ENCODE data around the gene FYN.

Gene FYN

DNA sequence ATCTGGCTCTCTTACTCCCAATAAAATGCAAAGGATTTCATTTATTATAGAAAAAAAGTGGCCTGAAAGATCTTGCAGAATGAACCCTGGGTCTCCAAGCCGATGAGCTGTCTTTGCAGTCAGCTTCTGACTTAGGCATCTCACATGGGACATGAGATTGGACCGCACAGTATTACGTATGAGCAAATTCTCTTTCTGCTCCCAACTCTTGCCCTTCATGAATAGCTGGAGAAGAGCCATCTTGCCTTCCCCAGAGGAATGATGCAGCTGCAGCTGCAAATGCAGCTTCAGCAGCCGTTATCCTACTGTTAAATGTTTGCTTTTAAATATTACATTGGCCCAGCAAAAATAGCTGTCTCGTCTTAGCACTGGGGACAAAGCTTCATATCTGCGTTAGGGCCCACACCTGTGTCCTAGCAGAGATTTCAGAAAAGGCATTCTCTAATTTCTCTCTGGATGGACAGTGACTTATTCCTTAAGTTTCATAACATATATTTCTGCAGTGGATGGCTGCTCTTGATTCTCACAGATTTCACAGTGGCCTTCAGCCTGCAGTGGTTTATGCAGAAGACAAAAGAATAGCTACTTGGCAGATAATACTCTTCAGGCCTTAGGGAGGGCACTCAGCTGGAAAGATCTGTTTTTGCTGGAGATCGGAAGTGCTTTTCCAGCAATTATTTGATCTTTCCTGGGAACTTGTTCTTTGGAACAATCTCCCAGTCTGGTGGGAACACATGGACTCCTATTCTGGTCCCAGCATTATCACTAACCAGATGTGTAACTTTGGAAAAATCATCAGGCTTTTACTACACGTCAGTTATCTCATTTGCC, 129.2 kb downstream of the FYN start:
- no peak for DNase-seq

DNA sequence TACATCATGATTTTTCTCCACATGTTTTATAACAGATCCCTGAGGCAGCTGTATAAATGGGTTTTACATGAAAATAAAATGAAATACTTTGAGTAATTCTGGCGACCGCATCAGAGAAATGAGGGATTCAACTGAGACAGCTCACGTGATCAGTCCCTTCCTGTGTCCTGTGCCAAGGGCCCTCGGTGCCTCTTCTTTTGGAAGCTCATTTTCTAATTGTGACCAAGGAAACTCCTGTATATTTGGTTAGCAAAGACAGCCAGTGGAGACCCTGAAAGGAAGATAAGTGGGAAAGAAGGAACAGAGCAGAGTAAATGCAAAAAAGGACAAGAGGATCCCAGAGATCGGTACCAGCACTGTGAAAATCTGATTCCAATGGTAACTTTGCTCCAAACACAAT, 129.9 kb downstream of the FYN start:
- no peak for DNase-seq

DNA sequence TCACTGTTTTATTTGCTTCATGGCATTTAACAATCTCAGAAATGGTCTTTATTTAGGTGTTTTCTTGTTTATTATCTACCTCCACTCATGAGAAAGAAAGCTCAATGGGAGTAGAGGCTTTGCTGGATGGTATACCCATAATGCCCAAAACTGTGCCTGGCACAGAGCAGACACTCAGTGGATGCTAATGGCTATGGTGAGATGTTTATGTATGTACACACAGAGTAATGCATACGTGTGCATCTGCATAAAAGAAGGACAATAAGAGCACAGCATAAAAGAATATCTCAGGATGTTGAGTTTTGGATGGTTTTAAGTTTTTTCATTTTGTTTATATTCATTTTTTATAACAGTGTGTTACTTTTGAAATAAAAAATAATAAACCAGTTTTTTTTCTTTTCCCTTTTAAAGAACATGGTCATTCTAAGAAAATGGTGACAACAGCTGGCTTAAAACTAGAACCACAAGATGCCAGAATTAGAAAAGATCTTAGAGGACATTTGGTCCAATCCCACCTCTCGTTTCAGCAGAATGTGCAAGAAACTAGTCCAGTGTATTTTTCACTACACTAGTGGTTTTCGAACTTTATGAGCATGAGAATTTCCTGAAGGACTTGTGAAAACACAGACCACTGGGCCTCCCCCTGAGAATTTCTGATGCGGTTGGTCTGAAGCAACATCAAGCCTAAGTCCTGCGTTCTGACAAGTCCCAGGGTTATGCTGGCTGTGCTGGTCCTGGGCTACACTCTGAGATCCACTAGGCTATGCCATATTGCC, 131.9 kb downstream of the FYN start:
- DNase-seq: no peak

DNA sequence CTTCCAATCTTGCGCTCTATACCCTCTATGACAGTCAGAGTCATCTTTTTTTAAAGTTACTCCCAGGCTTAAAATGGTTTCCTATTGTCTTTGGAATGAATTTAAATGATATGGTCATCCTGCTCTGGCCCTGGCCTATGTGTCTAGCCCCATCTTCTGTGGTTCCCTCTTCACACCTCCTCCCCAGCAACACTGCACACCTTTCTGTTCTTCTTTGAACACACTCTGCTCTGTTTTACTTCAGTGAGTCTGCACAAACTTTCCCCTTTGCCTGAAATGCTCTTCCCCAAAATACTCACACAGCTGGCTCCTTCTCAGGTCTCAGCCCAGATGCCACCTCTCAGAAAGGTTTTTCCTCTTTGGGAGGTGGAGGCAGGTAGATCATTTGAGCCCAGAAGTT, 132.7 kb downstream of the FYN start:
- DNase-seq: no peak

DNA sequence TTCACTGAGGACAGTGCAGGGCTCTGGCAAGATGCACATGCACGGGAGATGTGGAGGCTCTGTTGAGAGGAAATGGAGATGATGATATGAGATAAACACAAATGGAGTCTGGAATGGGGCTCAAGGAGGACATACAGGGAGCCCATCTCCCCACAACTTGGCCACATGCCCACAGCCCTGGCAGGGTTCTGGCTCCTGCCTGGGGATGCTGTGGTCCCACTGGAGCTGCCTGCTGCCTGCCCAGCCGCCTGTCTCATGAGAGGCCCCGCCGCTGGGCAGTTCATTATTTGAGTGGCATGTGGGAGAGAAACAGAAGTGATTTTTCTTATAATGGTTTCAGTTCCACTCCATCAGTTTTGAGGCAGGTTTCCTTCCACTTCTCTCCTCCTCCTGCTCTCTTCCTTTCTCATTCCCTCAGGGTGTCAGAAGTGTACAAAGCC, 134.0 kb downstream of the FYN start:
- DNase-seq: no peak

DNA sequence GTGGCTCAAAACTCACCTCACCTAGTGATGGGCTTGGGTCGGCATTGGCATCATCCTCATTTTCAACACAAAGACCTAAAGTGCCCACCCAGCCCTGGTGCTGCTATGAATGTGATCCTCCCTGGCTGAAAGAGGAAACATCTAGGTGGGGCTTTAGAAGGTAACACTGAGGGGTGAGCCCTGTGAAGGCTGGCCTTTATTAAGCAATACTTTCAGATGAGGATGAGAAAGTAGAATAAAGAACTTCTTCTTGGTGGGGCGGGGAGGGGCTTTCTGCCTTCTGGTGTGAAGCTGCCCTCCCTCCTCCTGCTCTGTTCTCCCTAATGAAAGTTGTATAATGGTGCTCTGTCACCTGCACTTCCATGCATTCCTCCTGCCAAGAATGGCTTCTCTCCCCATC, 134.6 kb downstream of the FYN start:
- DNase-seq: no peak

DNA sequence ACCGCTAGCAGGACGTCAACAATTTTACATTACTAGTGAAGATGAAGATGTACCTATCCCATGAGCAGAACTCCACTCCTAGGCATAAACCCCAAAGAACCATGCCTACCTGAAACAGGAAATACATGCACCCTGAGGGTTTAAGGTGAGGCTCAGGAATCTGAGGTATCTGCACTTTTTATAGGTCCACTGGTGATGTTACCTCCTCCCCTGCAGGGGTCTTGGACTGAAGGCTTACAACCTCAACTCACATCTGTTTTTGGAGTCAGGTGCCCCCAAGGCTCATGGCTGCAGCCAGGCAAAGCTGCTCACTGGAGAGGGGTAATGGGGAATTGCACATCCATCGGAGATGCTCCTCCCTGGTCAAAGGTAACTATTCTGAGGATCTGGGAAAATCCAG, 135.1 kb downstream of the FYN start:
- DNase-seq: no peak

DNA sequence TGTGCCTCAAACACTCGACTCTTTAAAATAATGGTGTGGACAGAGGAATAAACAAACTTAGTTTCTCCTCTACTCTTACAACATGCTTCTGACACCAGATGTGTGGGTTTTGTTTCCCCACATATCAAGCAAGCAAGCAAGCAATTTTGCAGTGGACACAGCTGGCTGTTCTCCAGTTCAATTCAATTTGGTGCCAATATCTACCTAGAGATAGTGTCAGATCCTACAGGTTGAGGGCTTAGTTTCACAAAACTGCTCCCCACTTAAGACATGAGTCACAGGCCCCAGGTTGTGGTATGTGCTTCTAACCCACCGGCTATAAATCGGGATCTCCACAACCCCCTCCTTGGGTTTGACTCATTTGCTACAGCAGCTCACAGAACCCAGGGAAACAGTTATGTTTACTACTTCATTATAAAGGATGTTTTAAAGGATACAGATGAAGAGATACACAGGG, 136.2 kb downstream of the FYN start:
- DNase-seq: no peak

DNA sequence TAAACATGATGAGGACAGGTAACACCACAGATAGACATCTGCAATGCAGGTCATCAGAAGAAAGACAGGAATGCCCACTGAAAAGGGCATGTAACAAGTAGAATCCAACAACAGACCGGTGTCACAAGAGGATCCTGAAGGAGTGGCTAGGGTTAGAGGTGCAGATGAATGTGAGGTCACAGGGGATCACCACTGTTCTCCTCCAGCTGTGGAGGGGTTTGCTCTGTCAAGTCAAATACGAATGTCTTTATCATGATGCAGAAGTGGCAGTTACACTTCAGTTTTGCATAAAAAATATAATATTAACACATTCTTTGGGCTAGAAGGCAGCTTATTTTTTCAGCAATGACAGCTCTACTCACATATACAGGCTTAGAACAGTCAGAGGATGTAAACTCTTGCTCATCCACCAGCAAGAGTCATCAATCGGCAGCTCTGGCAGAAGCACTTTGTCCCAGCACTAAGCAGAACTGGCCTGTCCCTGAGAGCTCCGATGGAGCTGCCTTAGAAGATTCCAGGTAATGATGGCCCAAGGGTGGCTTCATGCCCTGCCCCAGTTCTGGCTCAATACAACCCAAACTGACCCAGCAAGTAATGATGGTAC, 137.1 kb downstream of the FYN start:
- DNase-seq: no peak

DNA sequence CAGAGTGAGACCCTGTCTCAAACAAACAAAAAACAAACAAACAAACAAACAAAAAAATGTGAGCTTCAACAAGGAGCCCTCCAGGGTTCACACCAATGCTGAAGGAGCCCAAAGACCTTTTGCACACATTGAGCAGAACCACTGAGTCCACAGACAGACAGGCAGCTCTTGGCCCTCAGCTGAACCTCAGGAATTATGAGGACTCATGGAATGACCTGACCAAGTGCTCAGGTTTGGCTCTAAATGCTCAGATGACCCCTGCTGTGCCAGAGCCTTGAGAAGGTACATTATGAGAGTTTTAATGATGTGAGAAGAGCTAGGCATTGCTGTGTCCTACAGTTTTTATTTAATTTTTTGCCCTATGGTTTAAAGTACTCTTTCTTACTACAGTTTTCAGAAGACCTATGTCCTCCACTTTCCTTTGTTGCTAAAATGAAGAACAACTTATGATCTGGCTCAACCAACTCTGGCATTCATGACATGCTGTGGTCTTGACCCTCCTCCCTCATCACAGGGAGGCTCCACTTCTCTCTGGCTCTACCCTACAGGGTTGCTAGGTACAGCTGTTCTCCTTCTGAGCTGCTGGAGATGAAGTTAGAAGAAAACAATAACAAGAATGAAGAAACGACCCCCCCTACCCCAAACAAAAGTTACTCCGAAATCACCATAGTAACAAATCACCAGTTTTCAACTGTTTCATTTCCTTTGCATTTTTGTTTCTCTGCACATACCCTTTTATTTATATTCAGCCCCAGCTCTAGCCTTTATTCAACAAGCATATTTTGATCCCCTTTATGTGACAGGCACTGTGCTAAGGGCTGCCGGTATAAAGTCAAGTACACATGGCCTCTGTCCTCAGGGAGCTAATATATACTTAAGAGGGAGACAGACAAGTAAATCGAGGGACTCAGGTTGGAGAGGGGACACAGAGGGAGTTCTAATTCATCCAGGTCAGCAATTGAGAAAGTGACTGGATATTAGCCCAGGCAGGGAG, 138.9 kb downstream of the FYN start:
- no peak for DNase-seq

DNA sequence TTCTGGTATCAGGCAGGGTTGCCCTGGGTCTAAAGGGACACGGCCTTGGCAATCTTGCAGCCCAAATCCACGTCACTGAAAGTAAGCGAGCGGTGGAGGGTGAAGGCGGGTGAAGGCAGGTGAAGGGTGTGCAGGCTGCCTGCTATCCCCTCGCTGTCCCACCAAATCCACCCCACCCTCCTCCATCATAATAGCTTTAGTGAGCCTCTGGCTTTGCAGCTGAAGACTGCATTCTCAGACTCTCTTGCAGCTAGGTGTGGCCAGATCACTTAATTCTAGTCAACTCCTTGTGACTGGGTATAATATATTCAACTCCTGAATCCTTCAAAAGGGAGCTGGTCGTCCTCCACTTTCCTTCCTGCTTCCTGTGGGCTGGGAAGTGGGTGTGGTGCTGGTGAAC, 140.9 kb downstream of the FYN start:
- DNase-seq: no peak

DNA sequence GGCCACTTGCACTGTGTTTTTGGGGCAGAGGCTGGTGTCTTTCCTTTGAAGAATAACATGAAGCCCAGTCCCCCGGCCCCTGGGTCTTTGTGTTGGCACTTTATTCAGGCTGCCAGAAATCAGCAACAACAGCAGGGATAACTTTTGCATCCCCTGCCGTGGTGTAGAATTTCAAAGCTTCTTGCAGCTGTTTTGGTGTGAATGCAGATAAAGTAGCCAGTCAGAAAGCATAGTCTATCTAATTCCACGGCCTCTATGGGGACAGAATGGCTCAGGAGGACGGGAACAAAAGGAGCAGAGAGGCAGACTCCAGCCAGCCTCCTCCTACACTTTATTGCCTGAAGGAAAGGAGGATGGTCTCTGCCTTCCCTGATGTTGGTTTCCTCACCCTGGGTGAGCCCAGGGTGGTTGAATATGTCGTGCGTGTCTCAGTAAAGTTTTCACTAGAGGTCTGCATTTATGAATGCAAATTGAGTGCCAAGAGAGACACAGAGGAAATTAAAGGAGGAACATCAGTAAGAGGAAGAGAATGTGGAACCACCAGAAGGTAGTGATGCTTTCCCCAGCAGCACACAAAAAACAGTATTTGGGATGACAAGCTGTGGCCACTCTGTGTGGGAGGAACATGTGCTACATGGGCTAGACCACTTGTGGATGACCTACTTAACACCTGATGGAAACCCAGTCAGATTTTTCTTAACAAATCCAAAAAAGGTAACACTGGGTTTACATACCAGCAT, 141.6 kb downstream of the FYN start:
- DNase-seq: no peak

DNA sequence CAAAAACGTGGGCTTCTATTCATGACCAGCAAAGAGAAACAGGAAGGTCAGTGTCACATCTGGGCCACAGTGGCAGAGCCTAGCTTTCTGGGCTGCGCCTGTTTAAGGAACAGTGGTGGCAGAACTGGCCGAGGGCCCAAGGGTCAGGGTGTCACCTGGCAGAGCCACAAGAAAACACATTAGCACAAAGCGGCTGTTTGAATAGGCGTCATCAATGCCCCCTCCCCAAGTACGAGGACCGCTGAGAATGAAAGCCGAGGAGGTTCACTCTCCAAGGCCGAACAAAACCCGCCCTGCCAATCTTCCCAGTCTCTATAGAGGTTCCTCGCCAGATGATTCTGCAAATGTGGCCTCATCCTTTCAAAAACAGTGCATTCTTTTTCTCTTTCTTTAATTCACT, 142.4 kb downstream of the FYN start:
- no peak for DNase-seq

DNA sequence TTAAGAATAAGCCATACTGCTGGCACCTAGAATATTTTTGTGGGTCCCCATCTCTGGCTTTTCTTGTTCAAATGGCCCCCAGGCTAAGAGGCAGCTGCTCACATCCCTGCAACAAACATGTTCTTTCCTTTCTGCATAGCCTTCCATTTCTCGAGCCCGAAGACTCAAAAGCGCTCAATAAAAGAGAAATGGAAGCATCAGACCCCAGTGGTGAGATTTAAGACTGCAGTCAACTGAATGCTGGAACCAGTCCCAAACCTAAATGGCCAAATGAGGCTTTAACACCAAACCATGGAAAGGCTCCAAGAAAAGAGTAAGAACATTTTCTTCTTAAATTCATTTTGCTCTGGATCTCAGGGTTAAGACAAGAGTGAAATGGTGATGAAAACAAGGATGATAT, 145.4 kb downstream of the FYN start:
- peak; percentile 17 for DNase-seq

DNA sequence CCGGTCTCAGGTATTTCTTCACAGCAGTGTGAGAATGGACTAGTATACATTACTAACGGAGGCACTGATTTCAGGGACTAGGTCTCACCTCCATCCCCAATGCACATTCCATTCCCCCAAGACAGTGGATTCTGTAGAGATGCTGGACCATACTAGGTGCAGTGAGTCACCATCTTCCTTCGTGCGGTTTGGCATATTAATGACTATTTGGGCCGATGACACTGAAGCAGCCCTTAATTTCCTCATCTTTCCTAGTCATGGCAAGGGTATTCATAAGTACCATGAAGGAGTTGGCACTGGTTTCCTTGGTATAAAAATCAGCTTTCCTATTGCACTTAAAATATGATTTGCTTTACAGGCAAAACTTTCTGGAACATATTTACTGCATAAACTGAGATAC, 146.2 kb downstream of the FYN start:
- no peak for DNase-seq

DNA sequence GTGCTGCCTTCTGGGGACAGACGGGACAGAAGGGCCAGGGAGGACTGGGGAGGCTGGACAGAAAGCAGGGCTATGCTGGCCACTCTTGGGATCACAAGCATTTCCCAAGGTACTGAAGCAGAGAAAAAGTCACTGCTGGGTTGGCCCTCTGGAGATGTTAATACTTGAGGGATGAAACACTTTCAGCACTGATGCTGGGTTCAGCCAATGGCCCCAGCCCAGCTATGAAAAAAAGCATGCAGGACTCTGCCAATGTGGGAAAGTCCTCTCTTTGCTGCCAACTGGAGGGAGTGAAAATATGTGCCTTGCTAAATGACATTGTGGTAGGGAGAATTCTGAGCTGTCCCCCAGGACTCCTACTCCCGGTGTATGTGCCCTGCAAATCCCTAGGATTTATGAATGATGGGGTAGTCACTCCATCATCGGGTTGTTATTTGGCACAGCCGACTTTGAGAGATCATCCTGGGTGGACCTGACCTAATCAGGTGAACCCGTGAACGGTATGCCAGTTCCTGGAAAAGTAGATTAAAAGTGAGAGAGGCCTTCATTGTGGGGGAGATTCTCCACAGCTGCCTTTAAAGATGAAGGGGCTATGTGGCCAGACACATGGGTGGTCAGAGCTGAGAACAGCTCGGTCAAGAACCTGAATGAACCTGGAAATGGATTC, 147.7 kb downstream of the FYN start:
- no peak for DNase-seq

DNA sequence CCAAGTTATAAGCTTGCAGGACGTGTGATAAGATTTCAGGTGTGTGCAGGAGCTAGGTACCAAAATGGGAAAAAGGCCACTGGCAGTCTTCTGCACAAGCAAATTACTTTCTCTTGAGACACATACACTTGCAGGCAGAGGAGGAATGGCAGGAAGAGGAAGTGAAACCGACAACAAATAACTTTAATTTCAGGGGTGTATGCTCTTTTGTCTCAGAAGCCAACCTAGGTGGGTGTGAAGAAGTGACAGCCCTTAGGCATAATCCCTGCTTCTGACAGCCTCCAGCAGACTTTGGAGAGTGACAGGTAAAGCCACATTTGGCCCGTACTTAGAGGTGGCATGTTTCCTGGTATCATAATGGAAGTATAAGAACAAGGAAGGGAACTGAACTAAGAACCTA, 148.7 kb downstream of the FYN start:
- peak; percentile 52 for DNase-seq

DNA sequence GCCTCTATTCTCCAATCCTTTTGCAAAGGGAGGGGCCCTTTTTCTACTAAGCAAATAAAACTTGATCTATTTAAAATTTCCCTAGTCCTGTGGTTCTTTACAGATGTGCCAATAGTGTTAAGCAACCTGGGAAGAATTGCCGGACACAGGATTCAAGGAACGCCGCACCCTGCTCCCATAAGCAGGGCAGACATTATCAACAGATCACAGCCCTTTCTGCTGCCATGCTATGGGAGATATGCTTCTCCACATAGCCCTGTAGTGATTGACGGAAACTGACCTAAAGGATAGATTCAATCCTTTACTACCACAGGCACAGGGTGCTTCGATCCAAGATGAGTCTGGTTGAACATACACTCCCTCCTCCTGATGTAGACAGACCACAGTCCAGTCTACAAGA, 149.2 kb downstream of the FYN start:
- no peak for DNase-seq

DNA sequence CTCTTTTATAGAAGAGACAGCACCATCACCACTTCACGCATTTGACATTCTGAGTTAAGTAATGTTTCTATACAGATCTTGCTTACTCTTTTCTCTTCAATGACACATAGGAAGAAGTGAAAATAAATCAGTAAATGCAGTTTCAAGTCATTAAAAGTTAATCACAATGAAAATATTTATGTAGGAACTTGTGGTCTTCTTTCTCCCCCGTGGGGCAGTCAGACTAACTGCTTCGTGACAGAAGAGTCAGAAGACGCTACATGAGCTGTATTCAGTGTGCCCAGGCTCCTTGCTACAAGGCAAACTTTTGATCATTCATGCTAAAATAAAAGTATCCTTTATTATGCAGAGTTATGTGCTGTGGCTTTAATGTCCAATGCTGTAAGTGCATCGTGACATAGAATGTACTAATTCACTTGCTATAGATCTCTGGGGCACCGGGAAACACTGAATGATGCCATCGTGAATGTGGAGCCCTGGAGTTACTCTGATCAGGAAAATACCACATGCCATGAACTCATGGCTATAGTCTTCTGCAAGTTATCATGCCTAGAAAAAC, 149.8 kb downstream of the FYN start:
- no peak for DNase-seq

DNA sequence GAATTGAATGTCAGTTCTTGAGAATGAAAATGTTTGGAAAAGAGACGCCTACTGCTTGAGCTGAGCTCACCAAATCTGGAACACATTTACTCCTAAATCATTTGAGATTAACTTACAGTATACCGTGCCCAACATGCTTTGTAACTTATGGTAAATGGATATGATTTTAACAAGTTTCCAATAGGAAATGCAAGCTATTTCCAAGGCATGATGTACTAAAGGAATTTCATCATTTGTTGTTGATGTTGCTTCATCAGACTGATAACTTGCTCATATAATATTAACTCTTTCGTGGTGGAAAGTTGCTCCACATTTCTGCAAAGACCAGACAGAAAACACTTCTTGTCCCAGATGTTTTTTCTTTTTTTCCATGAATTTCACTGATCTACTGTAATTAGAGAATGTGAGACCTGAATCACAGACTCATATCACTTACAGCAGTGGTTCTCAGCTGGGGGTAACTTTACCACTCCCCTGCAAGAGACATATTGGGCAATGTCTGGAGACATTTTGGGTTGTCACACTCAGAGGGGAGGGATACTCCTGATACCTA, 151.0 kb downstream of the FYN start:
- no peak for DNase-seq

DNA sequence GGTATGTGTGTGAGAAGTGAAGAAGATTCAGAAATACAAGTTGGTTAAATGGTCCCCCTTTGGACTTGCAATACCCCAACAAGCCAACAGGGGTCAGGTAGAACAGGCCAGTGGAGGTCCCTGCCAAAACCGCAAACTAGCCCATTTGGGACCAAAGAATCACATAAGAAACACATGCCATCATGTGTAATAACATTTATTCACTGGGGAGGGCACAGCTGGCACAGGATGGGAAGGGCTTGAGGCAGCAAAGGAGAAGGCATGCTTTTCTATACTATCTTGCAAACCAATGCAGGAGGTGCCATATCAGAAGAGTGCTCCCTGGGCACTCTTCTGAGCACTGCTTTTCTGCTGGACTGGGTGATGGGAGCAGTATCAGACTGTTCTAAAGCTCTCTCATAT, 151.5 kb downstream of the FYN start:
- DNase-seq: peak; percentile 31

Data from RPMI8226 (cell line).